ENCODE results near the gene SCRN2. TPM values are rescaled to one million over a fixed set of nuclear protein-coding genes. Genes with fewer than 3 reads are reported as not detected.

SCRN2 gene
- total and polyA plus RNA-seq, 2 of the 13 experiments (the other 11 are each of a cell fraction or from before 2014, with no cell fraction given), result 21.7 to 29.5 TPM

DNA sequence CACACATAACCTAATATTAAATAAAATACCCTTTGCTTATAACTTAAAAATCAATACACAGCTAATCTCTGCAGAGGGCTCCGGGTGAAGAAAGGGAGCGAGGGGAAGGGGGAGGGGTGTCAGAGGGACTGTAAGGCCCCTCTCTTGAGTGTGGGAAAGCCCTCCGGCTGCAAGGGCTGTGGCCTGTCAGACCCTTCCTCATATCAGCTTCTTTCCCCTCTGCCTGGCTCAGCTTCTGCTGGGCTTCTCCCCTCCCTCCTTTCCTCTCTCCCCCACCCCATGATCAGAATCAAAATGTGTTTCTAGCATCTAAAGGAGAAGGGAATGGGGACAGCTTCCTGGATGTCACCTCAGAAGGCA lies 4.6 kb upstream of the SCRN2 start:
- ATAC-seq, result no peak
- H3K36me3 ChIP-seq (replicated peaks in 1 of 2; ENCODE audit: control insufficient read depth in 1 of 2, insufficient read depth in 2 of 2, low read length in 2 of 2), result no peaks in the 10 kb centered on the region
- POLR2A ChIA-PET, result interaction anchor here (1.0 to 4.8 kb wide), 2 partner anchors 15 to 50 kb away, joined by 6 to 27 read pairs; partner anchors contain the start of genes LRRC46, MRPL10 and SP2
- H3K27ac ChIP-seq (ENCODE audit: extremely low read length, insufficient read depth, low read length), result no peak overlapping the region
- H2AFZ ChIP-seq (ENCODE audit: low read length), result no peak overlapping the region
- peaks cover 3% of the 10 kb centered on the region for H3K79me2 ChIP-seq (ENCODE audit: insufficient read depth, low read length)
- H3K4me2 ChIP-seq (ENCODE audit: low read depth, low read length), result no peak overlapping the region
- peaks cover 12 to 26% of the 10 kb centered on the region in 2 experiments for H3K27me3 ChIP-seq (ENCODE audit: control insufficient read depth in 1 of 2, insufficient read depth in 2 of 2, low read length in 2 of 2)
- FAIRE-seq, result no peak
- no TSS peak for BruUV-seq (replicated peaks)
- CTCF ChIA-PET (ENCODE audit: low intra/inter-chr PET ratio, low total read pairs), result interaction anchor here (1.5 to 5.6 kb wide), 2 partner anchors 44 to 173 kb away, joined by 5 to 162 read pairs; no protein-coding TSS in a partner anchor
- H3K4me1 ChIP-seq (ENCODE audit: insufficient read depth, low read length), result peaks cover 43% of the 10 kb centered on the region
- 64% methylated on average over 3 of the region's 3 CpGs for WGBS (ENCODE audit: low lambda C conversion rate)
- intact Hi-C loops (cut with micrococcal nuclease; ENCODE audit: unreplicated experiment), result no loop called here
- DNase-seq (ENCODE audit: low spot score), result no peak
- H3K4me3 ChIP-seq (replicated peaks in 1 of 3; ENCODE audit: insufficient read depth in 1 of 3, low read depth in 2 of 3, low read length in 3 of 3), result no peak overlapping the region
- H4K20me1 ChIP-seq (ENCODE audit: insufficient read depth, low read length), result no peaks in the 10 kb centered on the region
- H3K9me3 ChIP-seq (ENCODE audit: low read length), result no peaks in the 10 kb centered on the region
- no peak overlapping the region for H3K9ac ChIP-seq (ENCODE audit: insufficient read depth, low read depth, low read length)
- in situ Hi-C loops (cut with HindIII; ENCODE audit: extremely low pct_ligation_motif_present, low pct_unique_long_range_greater_than_20kb), result no loop called here
- TF ChIP-seq IKZF1 (IDR thresholded peaks at IDR 0.05) (no peak), ZNF230 (CRISPR knock-in tag; IDR thresholded peaks at IDR 0.05) (no peak), ZNF800 (CRISPR knock-in tag; IDR thresholded peaks at IDR 0.05) (no peak), HBP1 (CRISPR knock-in tag; IDR thresholded peaks at IDR 0.05; ENCODE audit: low read depth) (no peak), KDM5A (IDR thresholded peaks at IDR 0.05; ENCODE audit: borderline replicate concordance, low read length) (no peak), SOX5 (CRISPR knock-in tag; IDR thresholded peaks at IDR 0.05; ENCODE audit: borderline replicate concordance) (no peak), ZNF260 (CRISPR knock-in tag; IDR thresholded peaks at IDR 0.05; ENCODE audit: borderline replicate concordance, low read depth) (no peak), SKIL (CRISPR knock-in tag; IDR thresholded peaks at IDR 0.05; ENCODE audit: borderline replicate concordance) (no peak), ZMYM4 (CRISPR knock-in tag; IDR thresholded peaks at IDR 0.05) (no peak), HES4 (CRISPR knock-in tag; IDR thresholded peaks at IDR 0.05; ENCODE audit: borderline replicate concordance) (no peak), ZNF362 (CRISPR knock-in tag; IDR thresholded peaks at IDR 0.05; ENCODE audit: borderline replicate concordance) (no peak), MED1 (CRISPR knock-in tag; IDR thresholded peaks at IDR 0.05) (no peak)
- TF ChIP-seq, protein P1, sequence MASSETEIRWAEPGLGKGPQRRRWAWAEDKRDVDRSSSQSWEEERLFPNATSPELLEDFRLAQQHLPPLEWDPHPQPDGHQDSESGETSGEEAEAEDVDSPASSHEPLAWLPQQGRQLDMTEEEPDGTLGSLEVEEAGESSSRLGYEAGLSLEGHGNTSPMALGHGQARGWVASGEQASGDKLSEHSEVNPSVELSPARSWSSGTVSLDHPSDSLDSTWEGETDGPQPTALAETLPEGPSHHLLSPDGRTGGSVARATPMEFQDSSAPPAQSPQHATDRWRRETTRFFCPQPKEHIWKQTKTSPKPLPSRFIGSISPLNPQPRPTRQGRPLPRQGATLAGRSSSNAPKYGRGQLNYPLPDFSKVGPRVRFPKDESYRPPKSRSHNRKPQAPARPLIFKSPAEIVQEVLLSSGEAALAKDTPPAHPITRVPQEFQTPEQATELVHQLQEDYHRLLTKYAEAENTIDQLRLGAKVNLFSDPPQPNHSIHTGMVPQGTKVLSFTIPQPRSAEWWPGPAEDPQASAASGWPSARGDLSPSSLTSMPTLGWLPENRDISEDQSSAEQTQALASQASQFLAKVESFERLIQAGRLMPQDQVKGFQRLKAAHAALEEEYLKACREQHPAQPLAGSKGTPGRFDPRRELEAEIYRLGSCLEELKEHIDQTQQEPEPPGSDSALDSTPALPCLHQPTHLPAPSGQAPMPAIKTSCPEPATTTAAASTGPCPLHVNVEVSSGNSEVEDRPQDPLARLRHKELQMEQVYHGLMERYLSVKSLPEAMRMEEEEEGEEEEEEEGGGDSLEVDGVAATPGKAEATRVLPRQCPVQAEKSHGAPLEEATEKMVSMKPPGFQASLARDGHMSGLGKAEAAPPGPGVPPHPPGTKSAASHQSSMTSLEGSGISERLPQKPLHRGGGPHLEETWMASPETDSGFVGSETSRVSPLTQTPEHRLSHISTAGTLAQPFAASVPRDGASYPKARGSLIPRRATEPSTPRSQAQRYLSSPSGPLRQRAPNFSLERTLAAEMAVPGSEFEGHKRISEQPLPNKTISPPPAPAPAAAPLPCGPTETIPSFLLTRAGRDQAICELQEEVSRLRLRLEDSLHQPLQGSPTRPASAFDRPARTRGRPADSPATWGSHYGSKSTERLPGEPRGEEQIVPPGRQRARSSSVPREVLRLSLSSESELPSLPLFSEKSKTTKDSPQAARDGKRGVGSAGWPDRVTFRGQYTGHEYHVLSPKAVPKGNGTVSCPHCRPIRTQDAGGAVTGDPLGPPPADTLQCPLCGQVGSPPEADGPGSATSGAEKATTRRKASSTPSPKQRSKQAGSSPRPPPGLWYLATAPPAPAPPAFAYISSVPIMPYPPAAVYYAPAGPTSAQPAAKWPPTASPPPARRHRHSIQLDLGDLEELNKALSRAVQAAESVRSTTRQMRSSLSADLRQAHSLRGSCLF (CRISPR knock-in tag; IDR thresholded peaks at IDR 0.05; ENCODE audit: borderline replicate concordance), result no peak

Data from HepG2 (cell line).